GM23248 (cell line): ENCODE measurements around the gene TEX51.

Source experiments
- EZH2 ChIP-seq: fragments of 200-600 bp; sonication (generic); IDR thresholded peaks from 2 replicates; pipeline ENCODE4 v1.6.1; 2018; ENCODE audit warnings: antibody characterized with exemption, mild to moderate bottlenecking; ENCODE audit not compliant: insufficient read depth, poor library complexity, severe bottlenecking
- EZH2phosphoT487 ChIP-seq: fragments of 200-600 bp; sonication (generic); IDR thresholded peaks from 2 replicates; pipeline ENCODE4 v1.6.1; 2018; ENCODE audit warnings: antibody characterized with exemption, moderate library complexity, mild to moderate bottlenecking, low read depth; ENCODE audit not compliant: insufficient read depth

DNA sequence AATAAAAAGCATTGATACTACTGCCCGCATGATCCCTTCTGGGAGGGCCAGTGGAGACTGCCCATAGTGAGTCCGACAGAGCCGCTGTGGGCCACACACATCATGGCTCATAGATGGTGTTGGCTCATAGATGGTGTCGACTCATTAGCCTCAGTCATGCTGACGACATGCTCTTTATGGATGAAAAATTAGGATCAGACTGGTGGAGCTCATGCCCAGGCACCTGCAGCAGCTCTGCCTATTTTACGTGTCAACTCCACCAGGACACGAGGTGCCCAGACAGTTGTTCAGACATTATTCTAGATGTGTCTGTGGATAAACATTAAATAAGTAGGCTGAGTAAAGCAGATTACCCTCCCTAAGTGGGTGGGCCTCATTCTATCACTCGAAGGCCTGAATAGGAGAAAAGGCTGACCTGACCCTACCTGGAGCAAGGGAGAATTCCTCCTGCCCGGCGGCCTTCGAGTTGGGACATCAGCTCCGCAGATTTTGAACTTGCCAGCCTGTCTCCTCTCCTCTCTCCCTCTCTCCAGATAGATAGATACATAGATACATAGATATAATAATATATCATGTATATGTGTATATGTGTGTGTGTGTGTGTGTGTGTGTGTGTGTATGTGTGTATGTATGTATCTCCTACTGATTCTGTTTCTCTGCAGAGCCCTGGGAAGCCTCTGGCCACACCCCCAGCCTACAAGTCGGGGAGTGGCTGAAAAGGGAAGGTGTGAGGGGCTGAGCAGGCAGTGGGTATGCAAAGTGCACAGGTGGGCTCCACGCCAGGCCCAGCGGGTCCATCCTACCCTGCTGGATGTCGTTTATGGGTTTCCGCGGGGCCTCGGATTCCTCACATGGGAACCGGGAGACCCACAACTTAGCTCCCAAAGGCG is 13.6 kb upstream of the TEX51 start:
- TF ChIP-seq EZH2 (no peak), EZH2phosphoT487 (no peak)
